Measurements from ENCODE around the gene DEFB131B. TPM values are rescaled to one million over a fixed set of nuclear protein-coding genes. Genes with fewer than 3 reads are reported as not detected.
"Not testable (repeated sequence)": the region's sequence is repeated elsewhere in the genome, so short reads cannot be mapped to it uniquely, and the experiment has no call there.

Gene DEFB131B
- total RNA-seq, 2 experiments from 2014 or later: not detected

- H3K4me1 Mint-ChIP-seq (ENCODE audit: low read depth): no peaks in the 10 kb centered on the region
- peaks cover 4 to 5% of the 10 kb centered on the region in 2 experiments for H3K9me3 ChIP-seq (ENCODE audit: control insufficient read depth in 1 of 2, insufficient read depth in 1 of 2, low read length in 2 of 2)
- H3K36me3 Mint-ChIP-seq (ENCODE audit: low read depth): no peaks in the 10 kb centered on the region
- H3K36me3 ChIP-seq (ENCODE audit: insufficient read depth, low read length): no peaks in the 10 kb centered on the region
- no peak overlapping the region for H3K4me3 ChIP-seq (ENCODE audit: low read length)
- no peaks in the 10 kb centered on the region for H3K27me3 ChIP-seq (ENCODE audit: control insufficient read depth in 1 of 2, insufficient read depth in 2 of 2, low read length in 2 of 2)
- H3K4me1 ChIP-seq (ENCODE audit: insufficient read depth, low read length): no peaks in the 10 kb centered on the region
- no peak for DNase-seq
- no peak overlapping the region for H3K27ac Mint-ChIP-seq
- H3K27ac ChIP-seq (ENCODE audit: low read depth in 1 of 2, low read length in 2 of 2): no peak overlapping the region
- no peak for ATAC-seq (ENCODE audit: poor library complexity)
- POLR2A ChIA-PET: no interaction called here
- H3K27me3 Mint-ChIP-seq: no peaks in the 10 kb centered on the region
- intact Hi-C loops (cut with DNase I, micrococcal nuclease): no loop called here
- CTCF ChIA-PET: no interaction called here
- no peak overlapping the region for H3K4me3 Mint-ChIP-seq
- TF ChIP-seq, protein P1, sequence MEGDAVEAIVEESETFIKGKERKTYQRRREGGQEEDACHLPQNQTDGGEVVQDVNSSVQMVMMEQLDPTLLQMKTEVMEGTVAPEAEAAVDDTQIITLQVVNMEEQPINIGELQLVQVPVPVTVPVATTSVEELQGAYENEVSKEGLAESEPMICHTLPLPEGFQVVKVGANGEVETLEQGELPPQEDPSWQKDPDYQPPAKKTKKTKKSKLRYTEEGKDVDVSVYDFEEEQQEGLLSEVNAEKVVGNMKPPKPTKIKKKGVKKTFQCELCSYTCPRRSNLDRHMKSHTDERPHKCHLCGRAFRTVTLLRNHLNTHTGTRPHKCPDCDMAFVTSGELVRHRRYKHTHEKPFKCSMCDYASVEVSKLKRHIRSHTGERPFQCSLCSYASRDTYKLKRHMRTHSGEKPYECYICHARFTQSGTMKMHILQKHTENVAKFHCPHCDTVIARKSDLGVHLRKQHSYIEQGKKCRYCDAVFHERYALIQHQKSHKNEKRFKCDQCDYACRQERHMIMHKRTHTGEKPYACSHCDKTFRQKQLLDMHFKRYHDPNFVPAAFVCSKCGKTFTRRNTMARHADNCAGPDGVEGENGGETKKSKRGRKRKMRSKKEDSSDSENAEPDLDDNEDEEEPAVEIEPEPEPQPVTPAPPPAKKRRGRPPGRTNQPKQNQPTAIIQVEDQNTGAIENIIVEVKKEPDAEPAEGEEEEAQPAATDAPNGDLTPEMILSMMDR (IDR thresholded peaks at IDR 0.05): no peak
- H3K9me3 Mint-ChIP-seq: peaks cover 5% of the 10 kb centered on the region
Measured at GRCh38 chr11:71843858-71844257, 34.4 kb upstream of the DEFB131B start.

- H3K4me3 Mint-ChIP-seq; H3K9me3 ChIP-seq (ENCODE audit: control insufficient read depth in 1 of 2, insufficient read depth in 1 of 2, low read length in 2 of 2); CTCF ChIA-PET; ATAC-seq (ENCODE audit: poor library complexity); H3K36me3 ChIP-seq (ENCODE audit: insufficient read depth, low read length); H3K27me3 ChIP-seq (ENCODE audit: control insufficient read depth in 1 of 2, insufficient read depth in 2 of 2, low read length in 2 of 2); H3K27ac Mint-ChIP-seq; DNase-seq; H3K27ac ChIP-seq (ENCODE audit: low read depth in 1 of 2, low read length in 2 of 2); H3K4me1 Mint-ChIP-seq (ENCODE audit: low read depth); intact Hi-C loops (cut with DNase I, micrococcal nuclease); H3K27me3 Mint-ChIP-seq; POLR2A ChIA-PET; H3K4me1 ChIP-seq (ENCODE audit: insufficient read depth, low read length); H3K4me3 ChIP-seq (ENCODE audit: low read length): not testable (repeated sequence)
- Mint-ChIP-seq H3K36me3 (ENCODE audit: low read depth) (peaks cover 15% of the 10 kb centered on the region), H3K9me3 (peaks cover 10% of the 10 kb centered on the region)
Measured at GRCh38 chr11:71853895-71854294, 24.4 kb upstream of the DEFB131B start.

GRCh38 chr11:71855880-71856279 lies 22.4 kb upstream of the DEFB131B start:
- H3K9me3 ChIP-seq (ENCODE audit: control insufficient read depth in 1 of 2, insufficient read depth in 1 of 2, low read length in 2 of 2); H3K9me3 Mint-ChIP-seq; H3K36me3 ChIP-seq (ENCODE audit: insufficient read depth, low read length); H3K27me3 Mint-ChIP-seq; POLR2A ChIA-PET; intact Hi-C loops (cut with DNase I, micrococcal nuclease); H3K4me1 ChIP-seq (ENCODE audit: insufficient read depth, low read length); DNase-seq; H3K4me3 Mint-ChIP-seq; ATAC-seq (ENCODE audit: poor library complexity); H3K27me3 ChIP-seq (ENCODE audit: control insufficient read depth in 1 of 2, insufficient read depth in 2 of 2, low read length in 2 of 2); H3K4me3 ChIP-seq (ENCODE audit: low read length); H3K4me1 Mint-ChIP-seq (ENCODE audit: low read depth); H3K36me3 Mint-ChIP-seq (ENCODE audit: low read depth); H3K27ac Mint-ChIP-seq; H3K27ac ChIP-seq (ENCODE audit: low read depth in 1 of 2, low read length in 2 of 2): not testable (repeated sequence)
- CTCF ChIA-PET: interaction anchor here (0.7 kb wide), 1 partner anchor 219 kb away, joined by 5 read pairs; no protein-coding TSS in a partner anchor

DNA sequence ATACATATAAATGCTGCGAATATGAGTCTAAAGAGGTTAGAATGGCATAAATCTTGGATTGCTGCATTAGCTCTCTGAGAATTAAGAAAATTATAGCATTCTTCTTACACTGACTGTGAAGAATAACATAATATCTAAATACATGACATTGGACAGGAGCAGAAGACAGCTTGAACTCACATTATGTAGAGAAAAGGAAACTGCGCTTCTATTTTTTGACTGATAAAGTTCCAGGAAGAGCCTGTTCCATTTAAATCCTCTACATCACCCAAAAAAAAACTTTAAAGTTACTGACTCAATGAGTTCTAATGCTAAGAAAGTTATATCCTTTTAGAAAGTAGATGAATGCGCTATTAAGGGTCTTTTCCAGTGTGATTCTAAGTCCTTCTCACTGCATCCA lies 17.4 kb upstream of the DEFB131B start:
- H3K27me3 ChIP-seq (ENCODE audit: control insufficient read depth in 1 of 2, insufficient read depth in 2 of 2, low read length in 2 of 2); H3K36me3 Mint-ChIP-seq (ENCODE audit: low read depth); ATAC-seq (ENCODE audit: poor library complexity); H3K27me3 Mint-ChIP-seq; H3K4me3 Mint-ChIP-seq; DNase-seq; H3K27ac Mint-ChIP-seq; H3K4me1 ChIP-seq (ENCODE audit: insufficient read depth, low read length); H3K4me3 ChIP-seq (ENCODE audit: low read length); CTCF ChIA-PET; H3K9me3 Mint-ChIP-seq; H3K9me3 ChIP-seq (ENCODE audit: control insufficient read depth in 1 of 2, insufficient read depth in 1 of 2, low read length in 2 of 2); POLR2A ChIA-PET; H3K4me1 Mint-ChIP-seq (ENCODE audit: low read depth); H3K27ac ChIP-seq (ENCODE audit: low read depth in 1 of 2, low read length in 2 of 2); H3K36me3 ChIP-seq (ENCODE audit: insufficient read depth, low read length); intact Hi-C loops (cut with DNase I, micrococcal nuclease): not testable (repeated sequence)
